Occipital lobe (tissue), 2 donors: ENCODE results near the gene PLEKHO2. TPM values are rescaled to one million over a fixed set of nuclear protein-coding genes. Genes with fewer than 3 reads are reported as not detected.
A peak's percentile ranks its signal among the peaks of the same experiment; 100 is the strongest.

Source experiments
- DNase-seq: peaks from one replicate; lab custom pipeline; 2025; lab: John Stamatoyannopoulos, UW
- total RNA-seq: library from RNA; depleted of rRNA; stranded (reverse); fragments of >200 nt; gene quantifications from one replicate; pipeline ENCODE4 v1.2.3, GENCODE V29; 2014

PLEKHO2 gene
- total RNA-seq, 1 donor from 2014 or later = 6.7 TPM

- DNase-seq = no peak
Measured at GRCh38 chr15:64855205-64855975, 13.7 kb downstream of the PLEKHO2 start.

GRCh38 chr15:64856429-64857145 lies 14.9 kb downstream of the PLEKHO2 start:
- DNase-seq = peak; percentile 87

GRCh38 chr15:64857421-64857820 lies 15.7 kb downstream of the PLEKHO2 start:
- no peak for DNase-seq

- no peak for DNase-seq
Measured at GRCh38 chr15:64858021-64858575, 16.4 kb downstream of the PLEKHO2 start.

GRCh38 chr15:64859226-64859625 lies 17.5 kb downstream of the PLEKHO2 start:
- DNase-seq = no peak

GRCh38 chr15:64861331-64861730 lies 19.6 kb downstream of the PLEKHO2 start:
- DNase-seq = no peak

- DNase-seq = no peak
Measured at GRCh38 chr15:64861960-64862359, 20.2 kb downstream of the PLEKHO2 start.

GRCh38 chr15:64862408-64862807 lies 20.7 kb downstream of the PLEKHO2 start:
- no peak for DNase-seq

- DNase-seq = no peak
Measured at GRCh38 chr15:64864068-64864467, 22.4 kb downstream of the PLEKHO2 start.

- no peak for DNase-seq
Measured at GRCh38 chr15:64865126-64865997, 23.6 kb downstream of the PLEKHO2 start.

- DNase-seq = no peak
Measured at GRCh38 chr15:64865998-64866520, 24.3 kb downstream of the PLEKHO2 start.

- DNase-seq = no peak
Measured at GRCh38 chr15:64869501-64869900, 27.8 kb downstream of the PLEKHO2 start.

- DNase-seq = no peak
Measured at GRCh38 chr15:64870353-64870752, 28.6 kb downstream of the PLEKHO2 start.

GRCh38 chr15:64875641-64876223 lies 34.0 kb downstream of the PLEKHO2 start:
- DNase-seq = no peak

GRCh38 chr15:64877435-64877834 lies 35.7 kb downstream of the PLEKHO2 start:
- no peak for DNase-seq

- DNase-seq = no peak
Measured at GRCh38 chr15:64878705-64879104, 37.0 kb downstream of the PLEKHO2 start.

- DNase-seq = no peak
Measured at GRCh38 chr15:64883100-64883581, 41.4 kb downstream of the PLEKHO2 start.

GRCh38 chr15:64883997-64884511 lies 42.3 kb downstream of the PLEKHO2 start:
- no peak for DNase-seq

- no peak for DNase-seq
Measured at GRCh38 chr15:64884679-64885078, 43.0 kb downstream of the PLEKHO2 start.

- no peak for DNase-seq
Measured at GRCh38 chr15:64888336-64888735, 46.6 kb downstream of the PLEKHO2 start.

- DNase-seq = no peak
Measured at GRCh38 chr15:64891561-64891960, 49.8 kb downstream of the PLEKHO2 start.
